HL-60 (cell line): ENCODE measurements around the gene FOXI1.

Experiments
- GABPA ChIP-seq: IDR thresholded peaks from 2 replicates; pipeline ENCODE4 v1.6.1; 2012; ENCODE audit warnings: low read depth
- POLR2AphosphoS5 ChIP-seq: IDR thresholded peaks from 2 replicates; pipeline ENCODE4 v1.6.1; 2012; ENCODE audit warnings: low read depth
- TF ChIP-seq, protein P1 (sequence below): IDR thresholded peaks from one replicate; pipeline ENCODE4 v1.5.1; 2011; ENCODE audit warnings: low read length, control low read depth, inconsistent platforms; ENCODE audit not compliant: insufficient read depth
- TF ChIP-seq, protein P2 (sequence below): IDR thresholded peaks from 2 replicates; pipeline ENCODE4 v1.6.1; 2012; ENCODE audit warnings: low read depth; ENCODE audit not compliant: insufficient replicate concordance

- TF ChIP-seq, protein P1, sequence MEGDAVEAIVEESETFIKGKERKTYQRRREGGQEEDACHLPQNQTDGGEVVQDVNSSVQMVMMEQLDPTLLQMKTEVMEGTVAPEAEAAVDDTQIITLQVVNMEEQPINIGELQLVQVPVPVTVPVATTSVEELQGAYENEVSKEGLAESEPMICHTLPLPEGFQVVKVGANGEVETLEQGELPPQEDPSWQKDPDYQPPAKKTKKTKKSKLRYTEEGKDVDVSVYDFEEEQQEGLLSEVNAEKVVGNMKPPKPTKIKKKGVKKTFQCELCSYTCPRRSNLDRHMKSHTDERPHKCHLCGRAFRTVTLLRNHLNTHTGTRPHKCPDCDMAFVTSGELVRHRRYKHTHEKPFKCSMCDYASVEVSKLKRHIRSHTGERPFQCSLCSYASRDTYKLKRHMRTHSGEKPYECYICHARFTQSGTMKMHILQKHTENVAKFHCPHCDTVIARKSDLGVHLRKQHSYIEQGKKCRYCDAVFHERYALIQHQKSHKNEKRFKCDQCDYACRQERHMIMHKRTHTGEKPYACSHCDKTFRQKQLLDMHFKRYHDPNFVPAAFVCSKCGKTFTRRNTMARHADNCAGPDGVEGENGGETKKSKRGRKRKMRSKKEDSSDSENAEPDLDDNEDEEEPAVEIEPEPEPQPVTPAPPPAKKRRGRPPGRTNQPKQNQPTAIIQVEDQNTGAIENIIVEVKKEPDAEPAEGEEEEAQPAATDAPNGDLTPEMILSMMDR, result no peak
- TF ChIP-seq, protein P2, sequence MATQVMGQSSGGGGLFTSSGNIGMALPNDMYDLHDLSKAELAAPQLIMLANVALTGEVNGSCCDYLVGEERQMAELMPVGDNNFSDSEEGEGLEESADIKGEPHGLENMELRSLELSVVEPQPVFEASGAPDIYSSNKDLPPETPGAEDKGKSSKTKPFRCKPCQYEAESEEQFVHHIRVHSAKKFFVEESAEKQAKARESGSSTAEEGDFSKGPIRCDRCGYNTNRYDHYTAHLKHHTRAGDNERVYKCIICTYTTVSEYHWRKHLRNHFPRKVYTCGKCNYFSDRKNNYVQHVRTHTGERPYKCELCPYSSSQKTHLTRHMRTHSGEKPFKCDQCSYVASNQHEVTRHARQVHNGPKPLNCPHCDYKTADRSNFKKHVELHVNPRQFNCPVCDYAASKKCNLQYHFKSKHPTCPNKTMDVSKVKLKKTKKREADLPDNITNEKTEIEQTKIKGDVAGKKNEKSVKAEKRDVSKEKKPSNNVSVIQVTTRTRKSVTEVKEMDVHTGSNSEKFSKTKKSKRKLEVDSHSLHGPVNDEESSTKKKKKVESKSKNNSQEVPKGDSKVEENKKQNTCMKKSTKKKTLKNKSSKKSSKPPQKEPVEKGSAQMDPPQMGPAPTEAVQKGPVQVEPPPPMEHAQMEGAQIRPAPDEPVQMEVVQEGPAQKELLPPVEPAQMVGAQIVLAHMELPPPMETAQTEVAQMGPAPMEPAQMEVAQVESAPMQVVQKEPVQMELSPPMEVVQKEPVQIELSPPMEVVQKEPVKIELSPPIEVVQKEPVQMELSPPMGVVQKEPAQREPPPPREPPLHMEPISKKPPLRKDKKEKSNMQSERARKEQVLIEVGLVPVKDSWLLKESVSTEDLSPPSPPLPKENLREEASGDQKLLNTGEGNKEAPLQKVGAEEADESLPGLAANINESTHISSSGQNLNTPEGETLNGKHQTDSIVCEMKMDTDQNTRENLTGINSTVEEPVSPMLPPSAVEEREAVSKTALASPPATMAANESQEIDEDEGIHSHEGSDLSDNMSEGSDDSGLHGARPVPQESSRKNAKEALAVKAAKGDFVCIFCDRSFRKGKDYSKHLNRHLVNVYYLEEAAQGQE, result no peak
- TF ChIP-seq POLR2AphosphoS5, result no peak
- no peak for TF ChIP-seq GABPA
Observed at GRCh38 chr5:170141636-170142035, 35.9 kb downstream of the FOXI1 start.
